Caco-2 (cell line): Measurements from ENCODE around the gene PRPF18. TPM values are rescaled to one million over a fixed set of nuclear protein-coding genes. Genes with fewer than 3 reads are reported as not detected.

Source experiments
- BruUV-seq: library from RNA; stranded (reverse); fragments of 400-500 nt; replicated peaks from 2 replicates; lab custom pipeline; 2021; lab: Mats Ljungman, UMichigan
- CTCF ChIA-PET: fragments of 300-600 bp; sonication (Branson Sonifier 250); formaldehyde crosslinking; loops from one replicate; lab custom pipeline; 2022; ENCODE audit warnings: antibody characterized with exemption; lab: Charles Lee
- POLR2A ChIA-PET: fragments of 300-600 bp; sonication (Branson Sonifier 250); formaldehyde crosslinking; loops from one replicate; lab custom pipeline; 2022; ENCODE audit warnings: antibody characterized with exemption; lab: Charles Lee
- DNase-seq, 2 experiments: peaks; one replicate each; pipeline versions ENCODE4 v3.0.0 to v3.0.0-alpha.2; 2020 to 2022
- H3K27me3 ChIP-seq: replicated peaks from 2 replicates; pipeline ENCODE4 v1.6.0; 2011; ENCODE audit warnings: low read length; ENCODE audit not compliant: control insufficient read depth, insufficient read depth
- H3K36me3 ChIP-seq: 2 replicates; pipeline ENCODE4 v1.5.1; 2011; ENCODE audit warnings: low read length; ENCODE audit not compliant: control insufficient read depth, insufficient read depth
- H3K4me1 ChIP-seq: fragments of 250-450 bp; sonication (Bioruptor Pico); 2 replicates; pipeline ENCODE4 v1.5.1; 2020; ENCODE audit warnings: mild to moderate bottlenecking
- H3K4me3 ChIP-seq: 2 replicates; pipeline ENCODE4 v1.5.1; 2011; ENCODE audit warnings: low read depth, mild to moderate bottlenecking, control low read depth, low read length
- H3K9me3 ChIP-seq: fragments of 250-450 bp; sonication (Bioruptor Pico); 2 replicates; pipeline ENCODE4 v1.5.1; 2020; ENCODE audit warnings: mild to moderate bottlenecking, moderate library complexity
- H3K27ac Mint-ChIP-seq: one replicate; pipeline ENCODE4 v1.8.0; 2022; ENCODE audit warnings: mixed read lengths; ENCODE audit not compliant: unreplicated experiment
- H3K27me3 Mint-ChIP-seq: one replicate; pipeline ENCODE4 v1.8.0; 2022; ENCODE audit warnings: mixed read lengths; ENCODE audit not compliant: insufficient read depth, unreplicated experiment
- H3K36me3 Mint-ChIP-seq: one replicate; pipeline ENCODE4 v1.8.0; 2022; ENCODE audit warnings: mild to moderate bottlenecking, mixed read lengths; ENCODE audit not compliant: insufficient read depth, unreplicated experiment
- H3K4me1 Mint-ChIP-seq: one replicate; pipeline ENCODE4 v1.8.0; 2022; ENCODE audit warnings: low read depth, mixed read lengths; ENCODE audit not compliant: unreplicated experiment
- H3K4me3 Mint-ChIP-seq: one replicate; pipeline ENCODE4 v1.8.0; 2022; ENCODE audit warnings: mild to moderate bottlenecking, moderate library complexity, mixed read lengths; ENCODE audit not compliant: unreplicated experiment
- H3K9me3 Mint-ChIP-seq: one replicate; pipeline ENCODE4 v1.8.0; 2022; ENCODE audit warnings: mixed read lengths; ENCODE audit not compliant: unreplicated experiment
- CTCF ChIP-seq, 2 experiments: fragments of 200-600 bp in 1 of 2; IDR thresholded peaks; 1 replicate in 1 of 2; 2 replicates in 1 of 2; pipeline versions ENCODE4 v1.5.1 to v1.8.0; 2011 to 2022; ENCODE audit warnings: antibody characterized with exemption in 1 of 2, control low read depth in 1 of 2, inconsistent platforms in 1 of 2, low read depth in 1 of 2, low read length in 1 of 2, mild to moderate bottlenecking in 1 of 2, moderate library complexity in 1 of 2; ENCODE audit not compliant: insufficient read depth in 1 of 2, severe bottlenecking in 1 of 2, unreplicated experiment in 1 of 2
- intact Hi-C: fragments of 100-400 bp; cut with micrococcal nuclease; formaldehyde crosslinking; loops from one replicate; pipeline ENCODE4 v1.10.0; 2022; ENCODE audit not compliant: unreplicated experiment
- total RNA-seq: library from RNA; stranded (reverse); gene quantifications from 2 replicates; pipeline ENCODE4 v1.2.3, GENCODE V29; 2022

PRPF18 gene
- total RNA-seq, 1 experiment from 2014 or later: 31.0 TPM

- peaks cover 1% of the 10 kb centered on the region for H3K36me3 ChIP-seq
- Mint-ChIP-seq H3K4me1 (peaks cover 30% of the 10 kb centered on the region), H3K9me3 (no peaks in the 10 kb centered on the region), H3K27ac (no peak overlapping the region), H3K27me3 (no peaks in the 10 kb centered on the region), H3K36me3 (peaks cover 55% of the 10 kb centered on the region), H3K4me3 (no peak overlapping the region)
- BruUV-seq: no TSS peak
- no peak for TF ChIP-seq CTCF (IDR thresholded peaks at IDR 0.05; ENCODE audit: insufficient read depth in 1 of 2, low read depth in 1 of 2, low read length in 1 of 2, severe bottlenecking in 1 of 2, unreplicated experiment in 1 of 2)
- POLR2A ChIA-PET: interaction anchor here (0.6 kb wide), 1 partner anchor 46 kb away, joined by 3 read pairs; no protein-coding TSS in a partner anchor
- H3K4me1 ChIP-seq: peaks cover 28% of the 10 kb centered on the region
- DNase-seq: no peak
- intact Hi-C loops: no loop called here
- CTCF ChIA-PET: interaction anchor here (0.6 kb wide), 1 partner anchor 234 kb away, joined by 5 read pairs; no protein-coding TSS in a partner anchor
- no peaks in the 10 kb centered on the region for H3K27me3 ChIP-seq
- no peak overlapping the region for H3K4me3 ChIP-seq
- no peaks in the 10 kb centered on the region for H3K9me3 ChIP-seq
Measured at GRCh38 chr10:13617116-13617515, 30.4 kb downstream of the PRPF18 start.

GRCh38 chr10:13621931-13622330 lies 35.2 kb downstream of the PRPF18 start:
- no TSS peak for BruUV-seq
- H3K9me3 ChIP-seq: no peaks in the 10 kb centered on the region
- H3K27me3 ChIP-seq: no peaks in the 10 kb centered on the region
- ChIA-PET CTCF (interaction anchor here (0.6 kb wide), 1 partner anchor 81 kb away, joined by 4 read pairs; no protein-coding TSS in a partner anchor), POLR2A (no interaction called here)
- H3K4me3 ChIP-seq: no peak overlapping the region
- Mint-ChIP-seq H3K4me1 (no peaks in the 10 kb centered on the region), H3K27ac (no peak overlapping the region), H3K27me3 (no peaks in the 10 kb centered on the region), H3K9me3 (no peaks in the 10 kb centered on the region), H3K4me3 (no peak overlapping the region), H3K36me3 (peaks cover 39% of the 10 kb centered on the region)
- H3K4me1 ChIP-seq: peaks cover 17% of the 10 kb centered on the region
- no peak for TF ChIP-seq CTCF (IDR thresholded peaks at IDR 0.05; ENCODE audit: insufficient read depth in 1 of 2, low read depth in 1 of 2, low read length in 1 of 2, severe bottlenecking in 1 of 2, unreplicated experiment in 1 of 2)
- intact Hi-C loops: no loop called here
- DNase-seq: no peak
- H3K36me3 ChIP-seq: no peaks in the 10 kb centered on the region; the same call in 1 of the 2 replicates

- no peaks in the 10 kb centered on the region for H3K9me3 Mint-ChIP-seq
- intact Hi-C loops: no loop called here
- peaks cover 11% of the 10 kb centered on the region for H3K4me1 Mint-ChIP-seq
- H3K27ac Mint-ChIP-seq: peak overlapping the region; percentile 0
- H3K9me3 ChIP-seq: no peaks in the 10 kb centered on the region
- no peaks in the 10 kb centered on the region for H3K27me3 Mint-ChIP-seq
- BruUV-seq: no TSS peak
- H3K36me3 Mint-ChIP-seq: peaks cover 14% of the 10 kb centered on the region
- ChIA-PET CTCF (no interaction called here), POLR2A (no interaction called here)
- no peaks in the 10 kb centered on the region for H3K27me3 ChIP-seq
- no peak for TF ChIP-seq CTCF (IDR thresholded peaks at IDR 0.05; ENCODE audit: insufficient read depth in 1 of 2, low read depth in 1 of 2, low read length in 1 of 2, severe bottlenecking in 1 of 2, unreplicated experiment in 1 of 2)
- H3K4me3 Mint-ChIP-seq: no peak overlapping the region
- H3K36me3 ChIP-seq: no peaks in the 10 kb centered on the region
- DNase-seq: no peak
- H3K4me1 ChIP-seq: peaks cover 44% of the 10 kb centered on the region
- no peak overlapping the region for H3K4me3 ChIP-seq
Measured at GRCh38 chr10:13624630-13625029, 37.9 kb downstream of the PRPF18 start.
